ENCODE data around the gene RYR3. TPM values are rescaled to one million over a fixed set of nuclear protein-coding genes. Genes with fewer than 3 reads are reported as not detected.

The RYR3 gene
- total RNA-seq, 1 donor from 2014 or later, result 0.07 TPM

- Mint-ChIP-seq H3K27ac (ENCODE audit: unreplicated experiment) (no peak overlapping the region), H3K36me3 (ENCODE audit: low read depth) (no peaks in the 10 kb centered on the region), H3K27me3 (ENCODE audit: low read depth) (peaks cover 29% of the 10 kb centered on the region), H3K4me3 (ENCODE audit: unreplicated experiment) (no peak overlapping the region), H3K9me3 (ENCODE audit: low read depth) (no peaks in the 10 kb centered on the region), H3K4me1 (ENCODE audit: low read depth) (peaks cover 5% of the 10 kb centered on the region)
- peak; percentile 57 for TF ChIP-seq CTCF (IDR thresholded peaks at IDR 0.05)
- no peak for DNase-seq (ENCODE audit: low spot score)
These were observed 389.1 kb downstream of the RYR3 start for GRCh38 chr15:33699691-33700447.

- H3K4me3 Mint-ChIP-seq (ENCODE audit: unreplicated experiment), result no peak overlapping the region
- no peak overlapping the region for H3K27ac Mint-ChIP-seq (ENCODE audit: unreplicated experiment)
- DNase-seq (ENCODE audit: low spot score), result no peak
These were observed 390.0 kb downstream of the RYR3 start for GRCh38 chr15:33700695-33701303.

GRCh38 chr15:33701304-33701696 lies 390.5 kb downstream of the RYR3 start:
- no peak for DNase-seq (ENCODE audit: low spot score)
- Mint-ChIP-seq H3K36me3 (ENCODE audit: low read depth) (no peaks in the 10 kb centered on the region), H3K9me3 (ENCODE audit: low read depth) (no peaks in the 10 kb centered on the region), H3K27me3 (ENCODE audit: low read depth) (peaks cover 20% of the 10 kb centered on the region), H3K4me3 (ENCODE audit: unreplicated experiment) (no peak overlapping the region), H3K27ac (ENCODE audit: unreplicated experiment) (no peak overlapping the region), H3K4me1 (ENCODE audit: low read depth) (peaks cover 5% of the 10 kb centered on the region)
- no peak for TF ChIP-seq CTCF (IDR thresholded peaks at IDR 0.05)

More at GRCh38 chr15:33700695-33701303, 390.0 kb downstream of the RYR3 start:
- H3K9me3 Mint-ChIP-seq (ENCODE audit: low read depth), result no peaks in the 10 kb centered on the region
- no peaks in the 10 kb centered on the region for H3K36me3 Mint-ChIP-seq (ENCODE audit: low read depth)
- peaks cover 5% of the 10 kb centered on the region for H3K4me1 Mint-ChIP-seq (ENCODE audit: low read depth)
- peak; percentile 93 for TF ChIP-seq CTCF (IDR thresholded peaks at IDR 0.05)
- H3K27me3 Mint-ChIP-seq (ENCODE audit: low read depth), result peaks cover 23% of the 10 kb centered on the region

GRCh38 chr15:33706173-33706572 lies 395.4 kb downstream of the RYR3 start:
- no peaks in the 10 kb centered on the region for H3K27me3 Mint-ChIP-seq (ENCODE audit: low read depth)
- no peak for TF ChIP-seq CTCF (IDR thresholded peaks at IDR 0.05)
- no peaks in the 10 kb centered on the region for H3K4me1 Mint-ChIP-seq (ENCODE audit: low read depth)
- no peak for DNase-seq (ENCODE audit: low spot score)
- no peak overlapping the region for H3K4me3 Mint-ChIP-seq (ENCODE audit: unreplicated experiment)
- peaks cover 7% of the 10 kb centered on the region for H3K9me3 Mint-ChIP-seq (ENCODE audit: low read depth)
- no peak overlapping the region for H3K27ac Mint-ChIP-seq (ENCODE audit: unreplicated experiment)
- H3K36me3 Mint-ChIP-seq (ENCODE audit: low read depth), result peaks cover 2% of the 10 kb centered on the region

- no peak for TF ChIP-seq CTCF (IDR thresholded peaks at IDR 0.05)
- peaks cover 2% of the 10 kb centered on the region for H3K36me3 Mint-ChIP-seq (ENCODE audit: low read depth)
- no peak for DNase-seq (ENCODE audit: low spot score)
- H3K27me3 Mint-ChIP-seq (ENCODE audit: low read depth), result no peaks in the 10 kb centered on the region
- H3K4me1 Mint-ChIP-seq (ENCODE audit: low read depth), result no peaks in the 10 kb centered on the region
- H3K27ac Mint-ChIP-seq (ENCODE audit: unreplicated experiment), result no peak overlapping the region
- no peak overlapping the region for H3K4me3 Mint-ChIP-seq (ENCODE audit: unreplicated experiment)
- peaks cover 16% of the 10 kb centered on the region for H3K9me3 Mint-ChIP-seq (ENCODE audit: low read depth)
These were observed 400.0 kb downstream of the RYR3 start for GRCh38 chr15:33710748-33711147.

Data from chondrocyte (in vitro differentiated cells).